A549 (cell line): ENCODE measurements around the gene MIP. TPM values are rescaled to one million over a fixed set of nuclear protein-coding genes. Genes with fewer than 3 reads are reported as not detected.

ENCODE experiments used
- ATAC-seq, 2 experiments: fragments of 200-7000 bp in 1 of 2; fragments of >200 bp in 1 of 2; cut with Nextera tagmentation in 1 of 2; cut with Tn5 transposase in 1 of 2; 3 replicates each; pipeline versions ENCODE4 v1.8.0 to v1.9.1; 2018 to 2020; ENCODE audit warnings: mild to moderate bottlenecking in 1 of 2, moderate library complexity in 1 of 2
- CTCF ChIA-PET: fragments of 300-600 bp; sonication (Branson Sonifier 250); formaldehyde crosslinking; extraction: SDS; loops from one replicate; lab custom pipeline; 2021; ENCODE audit warnings: antibody characterized with exemption, inconsistent platforms; lab: Yijun Ruan, JAX
- POLR2A ChIA-PET: fragments of 350-600 bp; formaldehyde crosslinking; extraction: SDS; loops from one replicate; lab custom pipeline; 2021; ENCODE audit warnings: antibody characterized with exemption, inconsistent platforms; lab: Yijun Ruan, JAX
- DNase-seq, 2 experiments: peaks; one replicate each; pipeline versions ENCODE4 v3.0.0 to v3.0.0-alpha.2; 2011 to 2016; ENCODE audit warnings: low read depth in 1 of 2, low spot score in 1 of 2
- FAIRE-seq: peaks from 2 replicates; lab custom pipeline; 2011; peaks lifted over from hg19 to GRCh38; lab: Jason Lieb, UNC
- H3K27ac ChIP-seq, 2 experiments: fragments of >200 bp; sonication (Bioruptor Twin); formaldehyde crosslinking; 3 replicates each; pipeline ENCODE4 v1.5.1; 2016 to 2017
- H3K4me1 ChIP-seq: fragments of >200 bp; sonication (Bioruptor Twin); formaldehyde crosslinking; 3 replicates; pipeline ENCODE4 v1.6.1; 2016
- H3K4me2 ChIP-seq: fragments of >200 bp; sonication (Bioruptor Twin); formaldehyde crosslinking; 3 replicates; pipeline ENCODE4 v1.6.1; 2016
- H3K4me3 ChIP-seq: fragments of >200 bp; sonication (Bioruptor Twin); formaldehyde crosslinking; 3 replicates; pipeline ENCODE4 v1.5.1; 2016
- H3K9me3 ChIP-seq: fragments of >200 bp; sonication (Bioruptor Twin); formaldehyde crosslinking; 3 replicates; pipeline ENCODE4 v1.6.1; 2016
- ATOH8 ChIP-seq: fragments of 250-450 bp; sonication (Bioruptor Pico); IDR thresholded peaks from 2 replicates; pipeline ENCODE4 v1.5.0; 2020; ENCODE audit warnings: low read depth, mild to moderate bottlenecking, moderate library complexity
- BHLHE40 ChIP-seq: IDR thresholded peaks from 2 replicates; pipeline ENCODE4 v1.6.1; 2012; ENCODE audit warnings: low read depth, low read length, inconsistent platforms
- CBX2 ChIP-seq: fragments of 200-600 bp; sonication (generic); IDR thresholded peaks from 2 replicates; pipeline ENCODE4 v1.6.1; 2016; ENCODE audit warnings: low read depth, mild to moderate bottlenecking, borderline replicate concordance
- CBX8 ChIP-seq: fragments of 200-600 bp; sonication (generic); IDR thresholded peaks from 2 replicates; pipeline ENCODE4 v1.6.1; 2016
- FOSB ChIP-seq: fragments of 250-450 bp; sonication (Bioruptor Pico); IDR thresholded peaks from 2 replicates; pipeline ENCODE4 v1.5.0; 2020; ENCODE audit warnings: mild to moderate bottlenecking, moderate library complexity
- FOXS1 ChIP-seq: fragments of 250-450 bp; sonication (Bioruptor Pico); IDR thresholded peaks from 2 replicates; pipeline ENCODE4 v1.5.0; 2020; ENCODE audit warnings: mild to moderate bottlenecking, moderate library complexity
- HDAC2 ChIP-seq: fragments of 200-600 bp; sonication (generic); IDR thresholded peaks from 2 replicates; pipeline ENCODE4 v1.6.1; 2016
- HEYL ChIP-seq: fragments of 250-450 bp; sonication (Bioruptor Pico); IDR thresholded peaks from 2 replicates; pipeline ENCODE4 v1.8.0; 2021; ENCODE audit warnings: mild to moderate bottlenecking, moderate library complexity
- HOXB13 ChIP-seq: fragments of 250-450 bp; sonication (Bioruptor Pico); IDR thresholded peaks from 2 replicates; pipeline ENCODE4 v1.5.0; 2020; ENCODE audit warnings: low read depth, mild to moderate bottlenecking, moderate library complexity
- JUN ChIP-seq, 2 experiments: fragments of >200 bp; sonication (Bioruptor Twin); formaldehyde crosslinking; IDR thresholded peaks; 2 replicates in 1 of 2; 3 replicates in 1 of 2; pipeline ENCODE4 v1.6.1; 2016 to 2017
- KDM1A ChIP-seq: fragments of 200-600 bp; sonication (generic); IDR thresholded peaks from 2 replicates; pipeline ENCODE4 v1.6.1; 2016; ENCODE audit warnings: low read depth, mild to moderate bottlenecking
- KDM5A ChIP-seq: fragments of 200-600 bp; sonication (generic); IDR thresholded peaks from 2 replicates; pipeline ENCODE4 v1.6.1; 2016; ENCODE audit warnings: antibody characterized with exemption, mild to moderate bottlenecking
- MAX ChIP-seq: IDR thresholded peaks from 2 replicates; pipeline ENCODE4 v1.6.1; 2012
- MAZ ChIP-seq: fragments of 150-350 bp; IDR thresholded peaks from 2 replicates; pipeline ENCODE4 v1.6.1; 2014; ENCODE audit warnings: antibody characterized with exemption, low read depth, low read length, borderline replicate concordance
- MYC ChIP-seq: IDR thresholded peaks from 2 replicates; pipeline ENCODE4 v1.6.1; 2012; ENCODE audit warnings: mild to moderate bottlenecking, inconsistent platforms, low read length, improper control_type of control experiment, borderline replicate concordance
- PHF8 ChIP-seq: fragments of 200-600 bp; sonication (generic); IDR thresholded peaks from 2 replicates; pipeline ENCODE4 v1.6.1; 2016; ENCODE audit warnings: low read depth, mild to moderate bottlenecking, antibody characterized with exemption, moderate library complexity, borderline replicate concordance
- POLR2A ChIP-seq: IDR thresholded peaks from 2 replicates; pipeline ENCODE4 v1.6.1; 2012; ENCODE audit warnings: mild to moderate bottlenecking, low read length
- POLR2AphosphoS2 ChIP-seq: conservative IDR thresholded peaks from 2 replicates; pipeline ENCODE4 v1.6.1; 2012; ENCODE audit warnings: low read length, improper control_type of control experiment, inconsistent platforms
- RFX5 ChIP-seq: fragments of 450-650 bp; IDR thresholded peaks from 2 replicates; pipeline ENCODE4 v1.7.1; 2014; ENCODE audit warnings: antibody characterized with exemption, mild to moderate bottlenecking, moderate library complexity
- RNF2 ChIP-seq: fragments of 200-600 bp; sonication (generic); IDR thresholded peaks from 2 replicates; pipeline ENCODE4 v1.6.1; 2016; ENCODE audit warnings: low read depth, mild to moderate bottlenecking, antibody characterized with exemption, moderate library complexity, borderline replicate concordance
- TP53 ChIP-seq: fragments of 250-450 bp; sonication (Bioruptor Pico); IDR thresholded peaks from 2 replicates; pipeline ENCODE4 v1.5.0; 2021; ENCODE audit warnings: mild to moderate bottlenecking, moderate library complexity
- USF2 ChIP-seq: fragments of 450-650 bp; IDR thresholded peaks from 2 replicates; pipeline ENCODE4 v1.6.1; 2014; ENCODE audit warnings: antibody characterized with exemption
- ZNF302 ChIP-seq: fragments of 250-450 bp; sonication (Bioruptor Pico); IDR thresholded peaks from 2 replicates; pipeline ENCODE4 v1.9.0; 2021; ENCODE audit warnings: inconsistent platforms, mild to moderate bottlenecking, moderate library complexity
- WGBS: methylation state at CpG from one replicate; pipeline ENCODE4 v1.1.6; 2017; ENCODE audit errors: missing lambda C conversion rate; 5-methylcytosine and 5-hydroxymethylcytosine counted together
- polyA plus RNA-seq, 4 experiments: library from polyadenylated mRNA; depleted of rRNA in 3 of 4; stranded (reverse); fragments of >200 nt; fragmentation: RNase III in 1 of 4; extraction: RNeasy Plus Mini Kit Qiagen cat#74134 plus additional on column Dnase treatment in 1 of 4; gene quantifications; 2 replicates in 3 of 4; 3 replicates in 1 of 4; pipeline ENCODE4 v1.2.3, GENCODE V29; 2011 to 2017

Gene MIP
- polyA plus RNA-seq, 2 of the 4 experiments (the other 2 are of a cell fraction): not detected

- TF ChIP-seq POLR2AphosphoS2: no peak
These were observed 3.4 kb upstream of the MIP start (continued) for GRCh38 chr12:56457817-56458216.

GRCh38 chr12:56451147-56451546 is 3.3 kb downstream of the MIP start:
- Histone ChIP-seq H3K27ac (no peak overlapping the region), H3K4me3 (no peak overlapping the region), H3K4me2 (no peak overlapping the region), H3K9me3 (no peaks in the 10 kb centered on the region), H3K4me1 (peaks cover 9% of the 10 kb centered on the region)
- TF ChIP-seq PHF8 (no peak), HDAC2 (no peak), MYC (no peak), CBX2 (no peak), KDM5A (no peak), BHLHE40 (no peak), HEYL (no peak), POLR2A (no peak), CBX8 (no peak), RNF2 (no peak), USF2 (no peak), FOXS1 (no peak), FOSB (CRISPR knock-in tag) (no peak), JUN (IDR thresholded peaks at IDR 0.05) (no peak)
- CTCF ChIA-PET: interaction anchor here (0.7 to 5.4 kb wide), 2 partner anchors 13 to 178 kb away, joined by 3 to 34 read pairs; no protein-coding TSS in a partner anchor
- no peak for FAIRE-seq
- no peak for DNase-seq
- 62% methylated on average over 5 of the region's 5 CpGs for WGBS
- ATAC-seq: no peak
- POLR2A ChIA-PET: no interaction called here

- ChIA-PET CTCF (interaction anchor here (0.7 to 5.4 kb wide), 3 partner anchors 9 to 178 kb away, joined by 3 to 34 read pairs (median 10); no protein-coding TSS in a partner anchor), POLR2A (interaction anchor here (1.0 to 2.2 kb wide), 2 partner anchors 90 to 229 kb away, joined by 3 to 14 read pairs; partner anchors contain the start of genes RNF41 and STAT2)
- H3K27ac ChIP-seq: peak overlapping the region in 1 of 2 experiments; percentile 92; a peak in 1 of 6 replicates
- H3K4me2 ChIP-seq: no peak overlapping the region
- no peak for TF ChIP-seq ZNF302
- H3K4me3 ChIP-seq: no peak overlapping the region
- WGBS: 94% methylated on average over 3 of the region's 3 CpGs
- no peak for ATAC-seq
- no peak for FAIRE-seq
- no peak for DNase-seq
- H3K4me1 ChIP-seq: peaks cover 9% of the 10 kb centered on the region
- H3K9me3 ChIP-seq: no peaks in the 10 kb centered on the region
These were observed 4.2 kb downstream of the MIP start for GRCh38 chr12:56450241-56450640.

- CTCF ChIA-PET: interaction anchor here (1.4 to 5.4 kb wide), 5 partner anchors 9 to 260 kb away, joined by 3 to 34 read pairs (median 7); partner anchors contain the start of gene SMARCC2
- peaks cover 9% of the 10 kb centered on the region for H3K4me1 ChIP-seq
- DNase-seq (peak in 1 of 2 experiments; percentile 25), ATAC-seq (peak in 1 of 2 experiments; percentile 5; a peak in 3 of 6 replicates), FAIRE-seq (no peak)
- peak overlapping the region; percentile 84 to 92 for H3K27ac ChIP-seq
- H3K4me3 ChIP-seq: peak overlapping the region; percentile 59
- TF ChIP-seq RFX5: no peak
- TF ChIP-seq ATOH8 (CRISPR knock-in tag): no peak
- no peak for TF ChIP-seq KDM1A
- no peak for TF ChIP-seq HOXB13 (CRISPR knock-in tag)
- no peak for TF ChIP-seq MAZ
- no peak for TF ChIP-seq MAX
- TF ChIP-seq FOSB (CRISPR knock-in tag): peak; percentile 36
- TF ChIP-seq CBX2: no peak
- no peak for TF ChIP-seq TP53 (CRISPR knock-in tag)
- no peaks in the 10 kb centered on the region for H3K9me3 ChIP-seq
- H3K4me2 ChIP-seq: peak overlapping the region; percentile 78
- POLR2A ChIA-PET: interaction anchor here (0.5 to 2.2 kb wide), 13 partner anchors 11 to 254 kb away, joined by 3 to 14 read pairs (median 4); partner anchors contain the start of genes CNPY2, PAN2, RNF41 and SPRYD4
- 37% methylated on average over 5 of the region's 5 CpGs for WGBS
These were observed 4.9 kb downstream of the MIP start for GRCh38 chr12:56449622-56449984.
